ENCODE measurements around the gene ADGRF3. TPM values are rescaled to one million over a fixed set of nuclear protein-coding genes. Genes with fewer than 3 reads are reported as not detected.
"Not testable (repeated sequence)": the region's sequence is repeated elsewhere in the genome, so short reads cannot be mapped to it uniquely, and the experiment has no call there.

Gene ADGRF3
- total RNA-seq, 1 donor from 2014 or later: 1.0 TPM

GRCh38 chr2:26384597-26384996 lies 38.0 kb upstream of the ADGRF3 start:
- Mint-ChIP-seq H3K4me1 (peaks cover 4% of the 10 kb centered on the region), H3K27me3 (no peaks in the 10 kb centered on the region), H3K36me3 (ENCODE audit: low read depth) (peaks cover 49% of the 10 kb centered on the region), H3K4me3 (no peak overlapping the region), H3K9me3 (no peaks in the 10 kb centered on the region), H3K27ac (no peak overlapping the region)
- ChIA-PET POLR2A (no interaction called here), CTCF (no interaction called here)
- ATAC-seq (ENCODE audit: low read depth) (no peak), DNase-seq (no peak)
- intact Hi-C loops (cut with micrococcal nuclease): no loop called here
- TF ChIP-seq CTCF (IDR thresholded peaks at IDR 0.05): no peak

- no peak for TF ChIP-seq CTCF (IDR thresholded peaks at IDR 0.05)
- no peak for ATAC-seq (ENCODE audit: low read depth)
- Mint-ChIP-seq H3K4me3 (no peak overlapping the region), H3K27me3 (no peaks in the 10 kb centered on the region), H3K9me3 (no peaks in the 10 kb centered on the region), H3K27ac (no peak overlapping the region), H3K36me3 (ENCODE audit: low read depth) (peaks cover 47% of the 10 kb centered on the region), H3K4me1 (peaks cover 4% of the 10 kb centered on the region)
- DNase-seq: no peak
- intact Hi-C loops (cut with micrococcal nuclease): no loop called here
- ChIA-PET CTCF (no interaction called here), POLR2A (no interaction called here)
Measured at GRCh38 chr2:26384183-26384582, 37.6 kb upstream of the ADGRF3 start.

GRCh38 chr2:26382564-26382963 lies 36.0 kb upstream of the ADGRF3 start:
- H3K27me3 Mint-ChIP-seq: no peaks in the 10 kb centered on the region
- no peak for ATAC-seq (ENCODE audit: low read depth)
- TF ChIP-seq CTCF (IDR thresholded peaks at IDR 0.05): no peak
- POLR2A ChIA-PET: interaction anchor here (0.6 kb wide), 1 partner anchor 427 kb away, joined by 3 read pairs; no protein-coding TSS in a partner anchor
- intact Hi-C loops (cut with micrococcal nuclease): no loop called here
- H3K27ac Mint-ChIP-seq: no peak overlapping the region
- CTCF ChIA-PET: no interaction called here
- H3K36me3 Mint-ChIP-seq (ENCODE audit: low read depth): peaks cover 51% of the 10 kb centered on the region
- no peaks in the 10 kb centered on the region for H3K9me3 Mint-ChIP-seq
- H3K4me3 Mint-ChIP-seq: no peak overlapping the region
- peaks cover 4% of the 10 kb centered on the region for H3K4me1 Mint-ChIP-seq
- no peak for DNase-seq

GRCh38 chr2:26380281-26380680 lies 33.7 kb upstream of the ADGRF3 start:
- no peak for ATAC-seq (ENCODE audit: low read depth)
- H3K4me3 Mint-ChIP-seq: no peak overlapping the region
- no peak for DNase-seq
- POLR2A ChIA-PET: no interaction called here
- H3K4me1 Mint-ChIP-seq: peaks cover 4% of the 10 kb centered on the region
- H3K36me3 Mint-ChIP-seq (ENCODE audit: low read depth): peaks cover 54% of the 10 kb centered on the region
- intact Hi-C loops (cut with micrococcal nuclease): no loop called here
- CTCF ChIA-PET: no interaction called here
- no peaks in the 10 kb centered on the region for H3K9me3 Mint-ChIP-seq
- H3K27ac Mint-ChIP-seq: no peak overlapping the region
- TF ChIP-seq CTCF (IDR thresholded peaks at IDR 0.05): no peak
- H3K27me3 Mint-ChIP-seq: no peaks in the 10 kb centered on the region

GRCh38 chr2:26376799-26377198 lies 30.2 kb upstream of the ADGRF3 start:
- ATAC-seq (ENCODE audit: low read depth): no peak
- no peak overlapping the region for H3K4me3 Mint-ChIP-seq
- DNase-seq: no peak
- no peaks in the 10 kb centered on the region for H3K4me1 Mint-ChIP-seq
- no peak overlapping the region for H3K27ac Mint-ChIP-seq
- TF ChIP-seq CTCF (IDR thresholded peaks at IDR 0.05): no peak
- CTCF ChIA-PET: no interaction called here
- H3K27me3 Mint-ChIP-seq: no peaks in the 10 kb centered on the region
- peaks cover 67% of the 10 kb centered on the region for H3K36me3 Mint-ChIP-seq (ENCODE audit: low read depth)
- POLR2A ChIA-PET: no interaction called here
- H3K9me3 Mint-ChIP-seq: no peaks in the 10 kb centered on the region
- intact Hi-C loops (cut with micrococcal nuclease): no loop called here

GRCh38 chr2:26370909-26371308 lies 24.3 kb upstream of the ADGRF3 start:
- DNase-seq; H3K27me3 Mint-ChIP-seq; H3K27ac Mint-ChIP-seq; H3K9me3 Mint-ChIP-seq; ATAC-seq (ENCODE audit: low read depth); CTCF ChIA-PET; intact Hi-C loops (cut with micrococcal nuclease); POLR2A ChIA-PET; H3K4me3 Mint-ChIP-seq; H3K4me1 Mint-ChIP-seq: not testable (repeated sequence)
- peaks cover 68% of the 10 kb centered on the region for H3K36me3 Mint-ChIP-seq (ENCODE audit: low read depth)

- POLR2A ChIA-PET; H3K27ac Mint-ChIP-seq; CTCF ChIA-PET; H3K4me1 Mint-ChIP-seq; H3K9me3 Mint-ChIP-seq; ATAC-seq (ENCODE audit: low read depth); H3K4me3 Mint-ChIP-seq; H3K27me3 Mint-ChIP-seq; DNase-seq; intact Hi-C loops (cut with micrococcal nuclease): not testable (repeated sequence)
- peaks cover 64% of the 10 kb centered on the region for H3K36me3 Mint-ChIP-seq (ENCODE audit: low read depth)
Measured at GRCh38 chr2:26369664-26370063, 23.1 kb upstream of the ADGRF3 start.
